GM21447 (cell line): ENCODE measurements around the gene PDE4B.

Source experiments
- ATAC-seq: cut with Tn5 transposase; IDR thresholded peaks from one replicate; pipeline ENCODE4 v1.9.1; 2021; ENCODE audit not compliant: unreplicated experiment

The PDE4B gene

DNA sequence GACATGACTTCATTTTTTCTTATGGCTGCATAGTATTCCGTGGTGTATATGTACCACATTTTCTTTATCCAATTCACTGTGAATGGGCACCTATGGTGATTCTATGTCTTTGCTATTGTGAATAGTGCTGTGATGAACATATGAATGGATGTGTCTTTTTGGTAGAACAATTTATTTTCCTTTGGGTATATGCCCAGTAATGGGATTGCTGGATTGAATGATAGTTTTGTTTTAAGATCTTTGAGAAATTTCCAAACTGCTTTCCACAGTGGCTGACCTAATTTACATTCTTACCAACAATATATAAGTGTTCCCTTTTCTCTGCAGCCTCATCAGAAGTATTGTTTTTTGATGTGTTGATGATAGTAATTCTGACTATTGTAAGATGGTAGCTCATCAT, 379.6 kb downstream of the PDE4B start:
- no peak for ATAC-seq

DNA sequence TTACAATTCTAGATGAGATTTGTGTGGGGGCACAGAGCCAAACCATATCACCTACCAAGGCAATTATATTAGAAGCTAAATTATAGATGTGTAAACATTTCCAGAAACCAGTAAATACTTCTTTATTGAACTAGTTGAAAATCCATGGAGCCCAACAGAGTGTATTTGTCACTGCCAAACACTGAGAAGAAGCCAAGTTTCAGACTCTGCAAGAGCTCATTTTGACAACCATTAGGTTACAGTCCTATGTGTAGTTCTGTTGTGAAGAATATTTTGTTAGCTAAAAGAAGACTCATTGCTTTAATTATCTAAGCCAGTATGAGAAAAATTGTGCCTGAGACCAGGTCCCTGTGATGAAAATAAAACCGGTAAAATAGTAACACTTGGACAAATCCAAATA, 382.4 kb downstream of the PDE4B start:
- no peak for ATAC-seq

DNA sequence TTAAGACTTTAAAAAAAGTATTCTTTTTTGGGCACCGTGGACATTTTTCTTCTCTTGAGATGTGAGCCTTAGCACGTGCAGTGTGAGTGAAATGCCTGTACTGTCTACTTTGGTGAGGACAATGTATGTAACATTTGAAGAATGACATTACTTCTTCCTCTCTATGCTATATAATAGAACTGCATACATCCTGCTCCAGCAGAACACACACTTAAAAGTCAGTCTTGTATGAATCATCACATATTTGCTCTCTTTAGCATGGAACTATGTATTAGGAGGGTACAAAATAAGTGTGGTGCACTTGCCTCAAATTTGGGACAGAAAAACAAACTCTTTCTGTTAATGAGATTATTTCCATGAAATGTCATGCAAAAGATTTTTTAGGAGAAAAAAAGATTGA, 382.9 kb downstream of the PDE4B start:
- ATAC-seq: no peak

DNA sequence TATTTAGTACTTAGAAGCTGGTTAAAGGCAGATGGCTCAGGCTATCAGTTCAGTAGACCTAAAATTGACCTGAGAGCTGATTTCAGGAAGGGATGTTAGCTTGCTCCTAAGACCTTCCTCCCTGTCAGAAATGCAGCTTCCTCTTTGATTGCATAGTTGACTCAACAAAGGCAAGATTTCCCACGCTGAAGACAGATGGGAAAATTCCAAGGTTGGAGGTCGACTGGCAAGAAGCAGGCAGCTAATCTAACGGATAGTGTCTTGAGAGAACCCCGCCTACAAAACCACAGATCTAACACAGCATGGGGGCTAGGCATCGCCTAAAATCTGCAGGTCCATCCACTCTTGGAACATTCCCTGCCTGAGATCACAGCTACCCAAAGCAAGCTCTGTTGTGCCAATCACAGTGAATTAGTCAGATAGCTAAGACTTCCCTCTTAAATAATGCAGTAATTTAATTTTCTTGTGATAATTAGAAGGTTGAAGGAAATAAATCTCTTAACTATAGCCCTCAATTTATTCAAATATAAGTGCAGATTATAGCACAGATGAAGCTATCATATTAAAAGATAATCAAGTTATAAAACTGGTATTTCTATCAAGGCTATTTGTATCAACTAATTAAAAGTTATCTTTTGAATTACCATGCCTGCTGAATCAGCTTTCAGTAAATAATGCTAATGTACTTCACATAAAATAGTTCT, 383.5 kb downstream of the PDE4B start:
- ATAC-seq: no peak

DNA sequence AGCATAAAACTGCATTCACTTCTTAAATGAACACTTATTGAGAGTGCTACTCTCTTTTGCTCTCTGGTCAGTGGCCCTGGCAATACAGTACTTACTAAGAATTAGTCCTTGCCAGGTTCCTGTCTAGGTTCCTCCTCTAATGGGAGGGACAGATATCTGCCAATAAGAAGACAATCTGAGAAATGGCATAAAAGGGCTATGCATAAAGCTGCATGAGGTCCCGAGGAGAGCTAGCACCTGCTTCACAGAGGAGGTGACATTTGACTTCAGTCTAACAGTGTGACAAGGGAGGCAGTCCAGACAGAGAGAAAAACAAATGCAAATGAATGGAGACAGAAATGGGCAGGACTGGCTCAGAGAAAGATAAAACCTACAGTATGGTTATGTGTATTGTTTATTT, 384.1 kb downstream of the PDE4B start:
- ATAC-seq: no peak

DNA sequence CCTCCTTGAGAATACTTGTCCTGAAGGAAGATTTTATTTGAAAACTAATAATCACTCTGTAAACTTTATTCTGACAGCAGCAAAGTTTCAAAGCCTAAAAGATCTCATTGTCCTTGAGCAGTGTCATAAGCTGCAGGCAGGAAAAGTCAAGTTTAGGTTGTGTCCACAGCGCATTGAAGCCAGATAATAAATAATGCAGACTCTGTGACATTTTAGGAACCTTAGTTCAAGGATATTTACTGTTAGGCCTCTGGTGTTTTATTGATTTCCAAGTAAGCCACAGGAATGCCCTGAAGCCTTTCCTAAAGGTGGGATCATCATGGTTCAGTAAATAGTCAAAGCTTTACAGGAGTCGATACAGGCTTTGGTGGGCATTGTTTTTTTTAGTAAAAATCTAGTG, 384.8 kb downstream of the PDE4B start:
- ATAC-seq: no peak

DNA sequence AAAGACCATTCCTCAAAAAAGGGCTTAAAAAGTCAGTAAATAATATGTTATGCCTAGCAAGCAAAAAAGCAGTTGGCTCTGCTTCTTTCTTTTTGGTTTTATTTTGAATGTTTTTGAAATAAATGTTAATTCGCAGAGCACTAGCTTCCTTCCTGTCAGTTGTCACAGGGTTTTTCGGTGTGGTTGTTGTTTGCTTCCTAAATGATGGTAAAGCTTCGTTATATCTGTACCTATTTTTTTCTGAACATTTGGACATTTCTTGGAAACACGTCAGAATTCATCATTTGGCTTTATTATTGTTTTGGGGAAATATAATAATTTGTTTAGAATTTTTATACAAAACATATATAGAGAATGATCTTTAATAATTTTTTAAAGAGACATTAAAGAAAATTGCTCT, 389.3 kb downstream of the PDE4B start:
- ATAC-seq: no peak

DNA sequence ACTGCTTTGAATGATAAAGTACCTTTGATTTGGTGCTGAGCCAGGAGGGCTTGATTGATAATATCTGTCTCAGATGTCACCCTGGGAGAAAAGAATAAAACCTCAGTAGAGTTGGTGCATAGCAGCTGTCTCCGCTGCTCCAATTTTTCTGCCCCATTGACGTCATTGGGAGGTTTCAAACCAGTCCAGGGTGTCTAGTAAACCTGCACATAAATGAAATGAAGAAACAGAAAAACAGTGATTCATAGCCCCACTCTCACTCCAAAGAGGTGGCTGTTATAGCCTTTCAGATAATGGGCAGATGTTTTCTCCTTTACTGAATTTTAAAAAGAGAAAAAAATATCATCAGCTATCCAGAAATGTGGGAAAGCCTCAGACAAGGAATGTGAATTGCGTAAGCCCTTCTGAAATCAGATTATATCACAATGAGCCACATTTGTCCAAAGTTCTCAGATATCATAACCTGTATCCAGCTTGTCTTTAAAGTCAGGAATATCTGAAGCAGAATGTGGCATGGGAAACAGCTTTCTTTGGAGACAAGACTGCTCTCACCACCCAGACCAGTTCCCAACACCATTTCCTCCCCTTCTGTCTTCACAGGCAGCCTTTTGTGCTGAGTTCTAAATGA, 390.0 kb downstream of the PDE4B start:
- ATAC-seq: no peak

DNA sequence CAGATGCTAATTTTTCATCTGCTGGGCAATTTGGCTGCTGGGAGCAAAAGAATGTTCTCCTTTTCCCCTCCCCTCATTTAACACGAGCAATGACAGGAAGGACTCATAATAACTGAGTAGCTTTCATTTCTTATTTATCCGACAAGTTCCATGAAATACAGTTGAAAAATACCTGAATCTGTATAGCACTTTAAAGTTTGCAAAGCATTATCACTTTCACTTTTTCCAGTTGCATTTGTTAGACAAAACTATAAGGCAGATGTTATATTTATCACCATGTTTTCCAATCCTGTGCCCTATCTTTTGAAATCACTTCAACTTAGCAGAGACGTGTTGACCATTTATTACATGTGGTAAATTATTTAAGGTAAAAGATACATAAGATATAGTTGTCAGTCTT, 390.7 kb downstream of the PDE4B start:
- no peak for ATAC-seq

DNA sequence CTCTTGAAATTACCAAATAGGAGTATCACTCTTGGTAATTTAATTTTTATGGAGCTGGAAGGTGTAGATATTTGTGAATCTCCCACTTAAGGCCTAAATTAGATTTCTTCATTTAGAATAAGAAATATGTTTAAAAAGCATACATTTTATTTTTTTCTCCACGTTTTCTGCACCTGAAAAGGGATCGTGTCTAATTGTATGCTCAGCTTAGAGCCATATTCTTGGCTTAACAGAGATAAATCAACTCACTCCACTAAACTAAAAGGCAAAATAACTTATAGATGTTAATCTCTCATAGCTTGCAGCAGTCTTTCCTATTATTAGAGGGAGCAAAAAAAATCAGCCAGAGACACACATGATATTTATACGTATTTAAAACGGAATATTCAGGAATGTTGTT, 404.4 kb downstream of the PDE4B start:
- ATAC-seq: no peak

DNA sequence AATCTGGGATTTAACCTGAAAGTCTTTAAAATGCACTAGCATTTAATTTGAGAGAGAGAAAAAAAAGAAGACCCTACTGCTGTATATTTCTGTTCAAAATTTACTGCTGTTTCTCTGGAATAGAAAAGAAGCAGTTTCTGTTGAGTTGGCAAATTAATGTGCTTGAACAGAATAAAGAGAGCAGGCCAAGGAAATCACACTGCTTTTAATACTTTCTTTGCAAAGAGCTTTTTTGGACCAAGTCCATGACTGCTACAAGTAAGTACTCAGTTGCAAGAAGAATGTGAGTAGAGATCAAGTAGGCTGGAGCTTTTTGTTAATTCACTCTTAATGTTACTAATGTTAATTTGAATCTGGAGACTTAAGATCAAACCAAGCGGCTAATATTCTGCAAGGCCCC, 405.1 kb downstream of the PDE4B start:
- ATAC-seq: no peak

DNA sequence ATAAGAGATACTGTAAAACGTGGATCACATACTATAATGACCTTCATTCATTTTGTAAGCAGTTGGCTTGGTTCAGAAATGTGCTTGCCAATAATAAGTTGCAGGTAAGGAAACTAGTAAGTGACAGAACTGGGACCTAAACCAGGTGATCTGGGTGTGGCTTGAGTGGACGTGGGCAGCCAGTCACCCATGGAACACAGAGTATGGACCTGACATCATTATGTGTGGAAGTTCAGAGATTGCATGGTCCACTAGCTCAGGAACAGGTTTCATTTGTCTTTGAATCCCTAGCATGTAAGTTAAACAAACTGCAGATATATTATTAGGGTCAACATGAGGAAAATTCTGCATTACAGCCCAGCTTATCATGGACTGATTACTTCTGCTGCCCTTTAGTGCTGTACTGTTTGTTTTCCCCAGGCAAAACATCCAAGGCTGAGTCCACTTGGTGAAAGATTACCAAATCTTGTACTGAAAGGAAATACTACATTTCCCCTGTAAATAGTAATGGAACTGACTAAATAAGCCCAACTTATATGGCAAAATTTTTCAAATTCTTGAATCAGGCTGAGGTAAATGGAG, 414.0 kb downstream of the PDE4B start:
- no peak for ATAC-seq

DNA sequence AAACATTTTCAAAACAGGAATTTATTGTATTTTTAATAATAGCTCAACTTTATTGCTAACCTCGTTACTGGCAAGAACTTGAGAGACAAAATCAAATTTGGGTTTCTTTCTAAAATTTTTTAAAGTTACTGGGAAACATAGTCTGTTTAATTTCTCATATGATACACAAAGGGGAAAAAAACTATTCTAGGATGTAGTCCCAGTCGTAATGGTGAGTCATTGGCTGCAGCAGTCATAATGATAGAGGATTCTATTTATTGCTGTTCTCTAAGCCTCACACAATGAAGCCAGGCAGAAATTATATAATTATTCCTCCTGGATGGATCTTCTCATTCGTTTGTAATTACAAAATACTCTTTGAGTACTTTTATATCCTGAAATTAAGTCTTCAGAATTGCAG, 414.8 kb downstream of the PDE4B start:
- ATAC-seq: no peak

DNA sequence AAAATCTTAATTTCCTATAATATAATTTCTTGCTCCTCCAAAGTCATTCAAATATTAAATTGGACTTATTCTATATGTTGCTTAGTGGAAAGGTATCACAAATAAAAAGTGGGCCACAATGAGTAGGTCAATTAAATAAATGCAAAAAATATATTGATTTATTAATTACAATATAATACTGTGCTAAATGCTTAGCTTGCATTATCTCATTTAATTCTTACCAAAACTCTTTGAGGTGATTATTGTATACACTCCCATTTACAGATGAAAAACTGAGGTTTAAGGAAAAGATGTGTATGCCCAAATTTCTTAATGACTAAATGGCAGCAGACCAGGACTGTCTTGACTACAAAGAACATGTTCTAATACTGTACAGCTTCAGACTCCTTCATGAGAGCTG, 415.9 kb downstream of the PDE4B start:
- no peak for ATAC-seq

DNA sequence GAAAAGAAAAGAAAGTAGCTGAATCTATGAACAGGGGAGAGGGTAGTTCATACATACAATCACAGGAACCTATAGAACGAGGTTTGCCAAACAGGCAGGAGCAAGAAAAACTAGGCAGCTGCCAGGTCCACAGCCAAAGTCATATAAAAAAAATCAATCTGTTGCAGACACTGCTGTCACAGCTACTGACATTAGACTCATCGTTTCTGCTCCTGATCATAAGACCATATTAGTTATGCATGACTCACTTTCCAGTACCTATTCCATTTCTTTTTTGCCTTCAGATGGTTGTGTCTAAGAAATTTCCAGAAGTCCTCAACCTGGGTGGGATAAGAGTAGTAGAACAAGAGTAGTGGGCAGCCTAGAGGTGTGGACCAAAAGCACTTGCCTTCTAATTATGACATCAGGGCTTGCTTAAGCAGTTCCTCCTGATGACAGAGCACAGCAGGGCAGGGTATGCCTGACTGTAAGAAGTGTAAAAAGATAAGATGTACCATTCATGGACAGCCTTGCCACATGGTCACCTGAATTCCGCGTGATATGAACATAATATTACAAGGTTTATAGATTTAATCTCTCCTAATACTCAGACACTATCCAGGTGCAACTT, 418.0 kb downstream of the PDE4B start:
- no peak for ATAC-seq

DNA sequence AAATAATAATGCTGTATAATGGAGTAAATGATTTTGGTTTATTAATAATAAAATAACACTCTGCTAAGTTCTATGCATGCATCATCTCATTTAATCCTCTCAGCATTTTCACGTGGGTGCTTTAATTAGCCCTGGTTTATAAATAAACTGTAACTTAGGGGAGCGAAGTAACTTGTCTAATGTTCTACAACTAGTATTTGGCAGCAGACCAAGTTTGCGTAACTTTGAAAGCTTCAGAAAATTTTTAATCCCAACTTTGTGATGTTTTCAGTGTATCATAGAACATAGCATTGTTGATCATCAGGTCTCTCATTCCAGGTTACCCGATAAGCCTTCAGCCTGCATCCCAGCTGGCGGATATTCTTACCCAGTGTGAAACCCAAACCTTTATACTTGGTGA, 418.8 kb downstream of the PDE4B start:
- no peak for ATAC-seq

DNA sequence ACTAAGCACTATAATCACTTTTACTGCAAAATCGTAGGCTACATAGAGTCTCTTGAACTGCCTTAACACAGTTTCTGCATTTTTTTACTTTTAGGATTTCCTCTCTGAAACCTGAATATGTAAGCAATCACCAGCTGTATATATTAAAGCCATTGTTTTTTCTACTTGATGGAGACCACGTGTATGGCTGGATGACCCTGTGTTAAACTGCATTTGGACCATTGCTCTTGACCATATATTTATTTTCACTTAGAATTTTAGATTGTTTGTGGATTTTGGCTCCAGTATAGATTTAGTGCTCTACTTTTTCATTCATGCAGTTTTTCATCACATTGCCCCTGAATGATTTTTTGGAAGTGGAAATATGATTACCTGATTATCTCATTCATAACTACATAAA, 420.8 kb downstream of the PDE4B start:
- ATAC-seq: no peak

DNA sequence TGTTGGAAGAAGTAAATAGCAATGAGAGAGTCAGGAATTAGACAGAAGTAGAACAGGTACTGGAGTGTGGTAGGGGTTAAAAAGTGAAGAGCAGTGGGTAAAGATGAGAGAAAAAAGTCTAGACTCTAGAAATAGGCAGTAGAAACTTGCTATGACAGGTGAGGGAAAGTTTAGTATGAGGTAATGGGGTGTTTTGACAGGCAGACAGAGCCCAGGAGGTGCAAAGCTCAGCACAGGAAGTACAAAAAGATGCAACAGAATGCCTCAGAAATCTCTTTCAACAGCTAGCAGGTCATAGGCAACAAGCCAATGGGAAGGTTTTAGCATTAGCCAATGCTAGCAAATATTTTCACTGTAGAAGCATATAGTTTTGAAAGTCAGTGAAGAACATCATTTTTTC, 422.2 kb downstream of the PDE4B start:
- ATAC-seq: no peak

DNA sequence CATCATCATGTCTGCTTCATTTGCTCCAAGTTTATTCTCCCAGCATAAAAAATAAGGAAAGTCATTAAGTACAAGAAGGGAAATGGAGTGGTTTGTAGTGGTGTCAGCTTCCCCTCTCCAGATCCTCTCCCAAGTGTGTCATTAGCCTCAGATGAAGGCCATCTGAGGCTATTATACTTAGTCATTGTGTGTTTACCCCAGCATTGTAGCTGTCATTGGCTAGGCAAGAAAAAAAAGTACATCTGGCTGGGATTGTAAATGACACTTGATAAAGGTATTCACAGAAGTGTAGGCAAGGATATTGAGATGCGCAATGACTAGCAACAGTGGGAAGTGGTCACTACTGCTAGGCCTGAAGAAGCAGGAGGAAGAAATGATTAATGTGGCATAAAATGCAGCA, 424.3 kb downstream of the PDE4B start:
- ATAC-seq: no peak

DNA sequence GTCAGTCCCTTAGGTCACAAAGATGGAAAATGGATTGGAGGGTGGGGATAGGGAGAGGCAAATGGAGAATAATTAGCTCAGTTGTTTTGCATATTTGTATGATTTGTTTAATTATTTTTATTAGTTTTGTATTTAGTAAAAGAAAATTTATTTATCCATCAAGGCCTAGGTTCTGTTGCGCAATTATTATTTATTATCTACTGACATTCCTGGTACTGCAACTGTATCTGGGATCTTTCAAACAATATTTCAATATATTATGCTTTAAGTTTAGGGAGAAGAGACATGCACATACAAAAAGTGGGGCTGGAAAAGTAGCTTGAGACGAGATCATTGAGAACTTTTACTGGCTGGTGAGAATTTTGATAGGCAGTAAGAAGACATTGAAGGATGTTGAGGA, 424.9 kb downstream of the PDE4B start:
- no peak for ATAC-seq

DNA sequence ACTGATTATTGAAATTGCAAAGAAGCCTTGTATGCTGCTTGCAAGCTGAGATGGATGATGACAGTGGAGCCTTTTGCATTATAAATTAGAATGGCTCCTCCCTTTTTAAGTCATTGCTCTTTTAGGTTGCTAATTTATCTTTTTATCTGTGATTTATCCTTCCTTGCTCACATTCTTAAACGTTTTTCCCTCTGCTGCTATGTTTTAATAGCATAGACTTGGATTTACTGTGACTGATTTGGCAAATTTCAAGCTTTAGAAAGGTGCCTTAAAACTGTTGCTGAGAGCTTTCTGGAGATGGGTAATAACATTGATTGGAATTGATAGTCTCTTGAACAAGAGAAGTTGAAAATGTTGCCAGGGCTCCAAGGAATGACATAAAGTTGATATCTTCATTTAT, 427.8 kb downstream of the PDE4B start:
- ATAC-seq: no peak

DNA sequence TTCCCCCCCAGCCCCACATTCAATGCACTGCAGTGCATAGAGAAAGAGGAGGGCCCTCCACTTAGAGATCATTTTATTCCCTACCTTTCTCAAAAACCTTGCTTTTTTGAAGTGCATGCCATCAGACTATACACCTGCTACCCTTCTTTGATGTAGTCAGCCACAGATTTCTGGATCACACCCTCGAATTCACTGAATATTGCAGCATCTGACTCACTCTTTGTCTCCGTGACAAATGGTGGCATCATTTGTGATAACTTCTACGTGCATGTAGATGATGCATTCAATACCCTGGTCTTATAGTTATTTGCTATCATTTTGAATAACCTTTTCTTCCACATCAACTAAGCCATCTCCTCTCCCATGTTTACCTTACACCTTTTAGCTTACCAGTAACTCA, 431.0 kb downstream of the PDE4B start:
- ATAC-seq: no peak
